ENCODE results near the gene THAP4.

GRCh38 chr2:241615522-241616052, 21.4 kb downstream of the THAP4 start:
- no peak for TF ChIP-seq CTCF (IDR thresholded peaks at IDR 0.05; ENCODE audit: low read depth, low read length)
- no peak for TF ChIP-seq EZH2phosphoT487 (IDR thresholded peaks at IDR 0.05; ENCODE audit: low read depth)
